ENCODE results near the gene RFPL2.

DNA sequence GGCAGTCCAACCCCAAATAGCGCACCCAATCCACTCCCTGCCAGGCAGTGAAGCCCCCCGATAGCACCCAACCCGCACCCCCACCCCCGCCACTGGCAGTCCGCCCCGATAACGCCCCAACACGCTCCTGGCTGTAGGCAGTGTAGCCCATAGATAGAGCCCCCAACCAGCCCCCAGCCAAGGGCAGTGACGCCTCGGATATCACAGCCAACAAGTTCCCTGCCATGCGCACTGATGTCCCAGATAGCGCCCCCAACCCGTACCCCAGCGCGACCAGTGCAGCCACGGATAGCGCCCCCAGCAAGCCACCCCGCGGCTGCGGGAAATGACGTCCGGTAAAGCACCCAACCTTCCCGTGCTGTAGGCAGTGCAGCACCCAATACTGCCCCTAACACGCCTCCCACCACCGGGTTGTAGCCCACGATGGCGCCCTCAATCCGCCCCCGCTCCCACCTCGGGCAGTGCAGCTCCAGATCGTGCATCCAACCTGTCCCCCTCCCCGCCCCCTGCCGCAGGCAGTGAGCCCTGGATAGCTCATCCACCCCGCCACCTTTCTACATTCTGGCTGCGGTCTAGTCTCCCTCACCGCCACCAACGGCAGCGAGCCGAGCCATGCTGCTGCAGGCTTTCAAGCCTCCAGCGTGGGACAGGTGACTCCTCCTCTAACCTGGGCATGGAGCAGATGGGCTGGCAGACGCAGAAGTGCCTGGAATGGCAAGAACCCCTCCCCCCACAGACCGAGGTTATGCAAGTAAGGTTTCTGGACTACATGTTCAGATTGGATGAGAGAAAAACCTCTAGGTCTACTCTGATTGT, 625 bp downstream of the RFPL2 start:
- TF ChIP-seq, protein P1, sequence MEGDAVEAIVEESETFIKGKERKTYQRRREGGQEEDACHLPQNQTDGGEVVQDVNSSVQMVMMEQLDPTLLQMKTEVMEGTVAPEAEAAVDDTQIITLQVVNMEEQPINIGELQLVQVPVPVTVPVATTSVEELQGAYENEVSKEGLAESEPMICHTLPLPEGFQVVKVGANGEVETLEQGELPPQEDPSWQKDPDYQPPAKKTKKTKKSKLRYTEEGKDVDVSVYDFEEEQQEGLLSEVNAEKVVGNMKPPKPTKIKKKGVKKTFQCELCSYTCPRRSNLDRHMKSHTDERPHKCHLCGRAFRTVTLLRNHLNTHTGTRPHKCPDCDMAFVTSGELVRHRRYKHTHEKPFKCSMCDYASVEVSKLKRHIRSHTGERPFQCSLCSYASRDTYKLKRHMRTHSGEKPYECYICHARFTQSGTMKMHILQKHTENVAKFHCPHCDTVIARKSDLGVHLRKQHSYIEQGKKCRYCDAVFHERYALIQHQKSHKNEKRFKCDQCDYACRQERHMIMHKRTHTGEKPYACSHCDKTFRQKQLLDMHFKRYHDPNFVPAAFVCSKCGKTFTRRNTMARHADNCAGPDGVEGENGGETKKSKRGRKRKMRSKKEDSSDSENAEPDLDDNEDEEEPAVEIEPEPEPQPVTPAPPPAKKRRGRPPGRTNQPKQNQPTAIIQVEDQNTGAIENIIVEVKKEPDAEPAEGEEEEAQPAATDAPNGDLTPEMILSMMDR (IDR thresholded peaks at IDR 0.05; ENCODE audit: insufficient read depth, low read length, poor library complexity, severe bottlenecking): no peak
- TF ChIP-seq EZH2phosphoT487 (conservative IDR thresholded peaks at IDR 0.05; ENCODE audit: low read length): no peak
